ENCODE measurements around the gene ZNF45.

DNA sequence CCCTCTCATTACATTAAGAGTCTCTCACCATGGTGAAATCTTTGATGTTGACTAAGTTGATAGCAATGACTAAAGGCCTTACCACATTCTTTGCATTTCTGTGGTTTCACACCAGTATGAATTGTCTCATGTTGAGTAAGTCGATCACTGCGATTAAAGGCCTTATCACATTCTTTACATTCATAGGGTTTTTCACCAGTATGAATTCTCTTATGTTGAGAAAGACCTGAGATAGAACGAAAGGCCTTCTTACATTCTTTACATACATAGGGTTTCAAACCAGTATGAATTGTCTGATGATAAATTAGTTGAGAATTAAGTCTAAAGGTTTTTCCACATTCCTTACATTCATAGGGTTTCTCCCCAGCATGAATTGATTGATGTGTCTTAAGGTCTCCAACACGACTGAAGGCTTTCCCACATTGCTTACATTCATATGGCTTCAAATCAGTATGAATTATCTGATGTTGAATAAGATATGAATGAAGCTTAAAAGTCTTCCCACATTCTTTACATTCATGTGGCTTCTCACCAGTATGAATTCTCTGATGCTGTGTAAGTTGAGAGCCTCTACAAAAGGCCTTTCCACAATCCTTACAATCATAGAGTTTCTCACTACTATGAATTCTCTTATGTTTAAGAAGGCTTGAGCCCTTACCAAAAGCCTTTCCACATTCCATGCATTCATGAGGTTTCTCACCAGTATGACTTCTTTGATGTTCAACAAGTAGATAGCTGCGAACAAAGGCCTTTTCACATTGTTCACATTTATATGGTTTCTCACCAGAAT is 62.3 kb downstream of the ZNF45 start:
- TF ChIP-seq, protein P1, sequence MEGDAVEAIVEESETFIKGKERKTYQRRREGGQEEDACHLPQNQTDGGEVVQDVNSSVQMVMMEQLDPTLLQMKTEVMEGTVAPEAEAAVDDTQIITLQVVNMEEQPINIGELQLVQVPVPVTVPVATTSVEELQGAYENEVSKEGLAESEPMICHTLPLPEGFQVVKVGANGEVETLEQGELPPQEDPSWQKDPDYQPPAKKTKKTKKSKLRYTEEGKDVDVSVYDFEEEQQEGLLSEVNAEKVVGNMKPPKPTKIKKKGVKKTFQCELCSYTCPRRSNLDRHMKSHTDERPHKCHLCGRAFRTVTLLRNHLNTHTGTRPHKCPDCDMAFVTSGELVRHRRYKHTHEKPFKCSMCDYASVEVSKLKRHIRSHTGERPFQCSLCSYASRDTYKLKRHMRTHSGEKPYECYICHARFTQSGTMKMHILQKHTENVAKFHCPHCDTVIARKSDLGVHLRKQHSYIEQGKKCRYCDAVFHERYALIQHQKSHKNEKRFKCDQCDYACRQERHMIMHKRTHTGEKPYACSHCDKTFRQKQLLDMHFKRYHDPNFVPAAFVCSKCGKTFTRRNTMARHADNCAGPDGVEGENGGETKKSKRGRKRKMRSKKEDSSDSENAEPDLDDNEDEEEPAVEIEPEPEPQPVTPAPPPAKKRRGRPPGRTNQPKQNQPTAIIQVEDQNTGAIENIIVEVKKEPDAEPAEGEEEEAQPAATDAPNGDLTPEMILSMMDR (IDR thresholded peaks at IDR 0.05; ENCODE audit: insufficient read depth, low read length): no peak
- TF ChIP-seq POLR2AphosphoS5 (IDR thresholded peaks at IDR 0.05; ENCODE audit: low read depth): no peak
- TF ChIP-seq REST (IDR thresholded peaks at IDR 0.05; ENCODE audit: insufficient replicate concordance, low read depth): no peak
- TF ChIP-seq GABPA (IDR thresholded peaks at IDR 0.05; ENCODE audit: low read depth): no peak
- TF ChIP-seq SPI1 (IDR thresholded peaks at IDR 0.05; ENCODE audit: borderline replicate concordance, low read depth): no peak

All from HL-60 (cell line).